ENCODE results near the gene NFYC.

The NFYC gene

GRCh38 chr1:40662864-40663263 is 28.6 kb upstream of the NFYC start (continued):
- TF ChIP-seq ZNF645 (tag by site-specific recombination; IDR thresholded peaks at IDR 0.05) (no peak), ZBTB10 (tag by site-specific recombination; IDR thresholded peaks at IDR 0.05) (no peak), ZNF785 (tag by site-specific recombination; IDR thresholded peaks at IDR 0.05) (no peak), ZNF214 (tag by site-specific recombination; IDR thresholded peaks at IDR 0.05; ENCODE audit: borderline replicate concordance) (no peak), ZNF2 (tag by site-specific recombination; IDR thresholded peaks at IDR 0.05) (0 out of 2 replicates have a peak, but pooled peaks have one; percentile 42), ZNF624 (tag by site-specific recombination; IDR thresholded peaks at IDR 0.05) (no peak), ZBTB49 (tag by site-specific recombination; IDR thresholded peaks at IDR 0.05; ENCODE audit: low read depth) (no peak), ZNF529 (tag by site-specific recombination; IDR thresholded peaks at IDR 0.05; ENCODE audit: insufficient replicate concordance) (no peak)

- Histone ChIP-seq H3K27ac (ENCODE audit: extremely low read depth, low read depth, low read length) (no peak overlapping the region), H3K9me3 (ENCODE audit: control insufficient read depth, insufficient read depth, low read depth, low read length) (no peaks in the 10 kb centered on the region), H3K36me3 (ENCODE audit: control insufficient read depth in 2 of 2, insufficient read depth in 1 of 2, low read length in 2 of 2) (no peaks in the 10 kb centered on the region), H3K4me3 (ENCODE audit: low read depth, low read length) (no peak overlapping the region), H3K4me1 (ENCODE audit: control insufficient read depth, insufficient read depth, low read length) (no peaks in the 10 kb centered on the region)
- ChIA-PET POLR2A (interaction anchor here (0.5 to 1.6 kb wide), 3 partner anchors 28 to 162 kb away, joined by 3 to 6 read pairs (median 4); partner anchors contain the start of gene NFYC), CTCF (interaction anchor here (2.2 kb wide), 1 partner anchor 33 kb away, joined by 7 read pairs; no protein-coding TSS in a partner anchor)
- no peak for TF ChIP-seq ZNF155 (tag by site-specific recombination; IDR thresholded peaks at IDR 0.05)
- TF ChIP-seq ZNF692 (tag by site-specific recombination; IDR thresholded peaks at IDR 0.05): peak; percentile 46; the same call in 1 of the 2 replicates
- TF ChIP-seq PATZ1 (tag by site-specific recombination; IDR thresholded peaks at IDR 0.05): peak; percentile 83
- TF ChIP-seq IKZF3 (tag by site-specific recombination; IDR thresholded peaks at IDR 0.05): 0 out of 2 replicates have a peak, but pooled peaks have one; percentile 45
- TF ChIP-seq ZFHX2 (tag by site-specific recombination; conservative IDR thresholded peaks at IDR 0.05): 0 out of 2 replicates have a peak, but pooled peaks have one; percentile 3
- peak; percentile 53; the same call in 1 of the 2 replicates for TF ChIP-seq ZNF768 (tag by site-specific recombination; IDR thresholded peaks at IDR 0.05)
- 0 out of 2 replicates have a peak, but pooled peaks have one; percentile 28 for TF ChIP-seq ZNF324 (tag by site-specific recombination; IDR thresholded peaks at IDR 0.05)
- TF ChIP-seq ZBTB48 (tag by site-specific recombination; IDR thresholded peaks at IDR 0.05): peak; percentile 85
- no peak for TF ChIP-seq ZNF311 (tag by site-specific recombination; IDR thresholded peaks at IDR 0.05; ENCODE audit: borderline replicate concordance)
- peak; percentile 34; the same call in 1 of the 2 replicates for TF ChIP-seq TRIM28 (IDR thresholded peaks at IDR 0.05; ENCODE audit: borderline replicate concordance, low read length)
- TF ChIP-seq ZFP37 (tag by site-specific recombination; IDR thresholded peaks at IDR 0.05): no peak
- TF ChIP-seq ZBTB44 (tag by site-specific recombination; IDR thresholded peaks at IDR 0.05): 0 out of 2 replicates have a peak, but pooled peaks have one; percentile 14
- no peak for TF ChIP-seq ZNF558 (tag by site-specific recombination; IDR thresholded peaks at IDR 0.05)
These were observed 28.0 kb upstream of the NFYC start for GRCh38 chr1:40663324-40664166.

Data from HEK293 (cell line).